Sigmoid colon (tissue), 7 donors: ENCODE results near the gene PLS1. TPM values are rescaled to one million over a fixed set of nuclear protein-coding genes. Genes with fewer than 3 reads are reported as not detected.

Experiments used
- DNase-seq: peaks from one replicate; pipeline ENCODE4 v3.0.0-alpha.2; 2019
- H3K27ac ChIP-seq, 4 donors: fragments of 200-600 bp; sonication (generic); one replicate each; pipeline ENCODE4 v1.5.1; 2016 to 2019; ENCODE audit warnings: mild to moderate bottlenecking in 1 of 4
- H3K27me3 ChIP-seq, 3 donors: fragments of 200-600 bp; sonication (generic); one replicate each; pipeline ENCODE4 v1.5.1; 2019; ENCODE audit warnings: mild to moderate bottlenecking in 1 of 3
- H3K36me3 ChIP-seq, 4 donors: fragments of 200-600 bp; sonication (generic); one replicate each; pipeline ENCODE4 v1.5.1; 2016 to 2019
- H3K4me1 ChIP-seq, 4 donors: fragments of 200-600 bp; sonication (generic); one replicate each; pipeline ENCODE4 v1.5.1; 2017 to 2019
- H3K4me3 ChIP-seq, 4 donors: fragments of 200-600 bp; sonication (generic); one replicate each; pipeline ENCODE4 v1.5.1; 2017 to 2019; ENCODE audit warnings: mild to moderate bottlenecking in 2 of 4, moderate library complexity in 1 of 4
- H3K9me3 ChIP-seq, 4 donors: fragments of 200-600 bp in 3 of 4; sonication (generic) in 3 of 4; one replicate each; pipeline versions ENCODE4 v1.5.1 to v1.6.1; 2013 to 2019
- EP300 ChIP-seq, 4 donors: sonication (generic); formaldehyde crosslinking; IDR thresholded peaks; one replicate each; pipeline ENCODE4 v1.6.1; 2017; ENCODE audit warnings: antibody characterized with exemption in 4 of 4
- POLR2A ChIP-seq, 2 donors: fragments of 450-650 bp; IDR thresholded peaks; one replicate each; pipeline ENCODE4 v1.6.1; 2016; ENCODE audit warnings: antibody characterized with exemption in 2 of 2, mild to moderate bottlenecking in 2 of 2, moderate library complexity in 2 of 2
- POLR2AphosphoS5 ChIP-seq, 4 donors: sonication (generic); formaldehyde crosslinking; IDR thresholded peaks; one replicate each; pipeline ENCODE4 v1.6.1; 2017; ENCODE audit warnings: antibody characterized with exemption in 4 of 4
- WGBS, 2 donors: extraction: QIAGEN DNeasy Blood & Tissue Kit; methylation state at CpG; one replicate each; pipeline ENCODE4 v1.1.7; 2013; 5-methylcytosine and 5-hydroxymethylcytosine counted together
- intact Hi-C: fragments of 100-400 bp; cut with DNase I; formaldehyde crosslinking; loops from one replicate; pipeline ENCODE4 v1.15.1; 2023
- polyA plus RNA-seq, 3 donors: library from polyadenylated mRNA; stranded (reverse); fragments of 200-250 nt; gene quantifications; one replicate each; pipeline ENCODE4 v1.2.3, GENCODE V29; 2013
- total RNA-seq, 4 donors: library from RNA; depleted of rRNA; stranded (reverse); fragments of >200 nt; gene quantifications; one replicate each; pipeline ENCODE4 v1.1.0, GENCODE V29; 2016
- TF ChIP-seq, protein P1 (sequence below), 4 experiments: fragments of 450-650 bp in 3 of 4; fragments of 200-600 bp in 1 of 4; IDR thresholded peaks; one replicate each; pipeline ENCODE4 v1.5.1; 2016 to 2019; ENCODE audit warnings: antibody characterized with exemption in 4 of 4, mild to moderate bottlenecking in 3 of 4, moderate library complexity in 2 of 4
- donor health status: healthy with polysubstance abuse.
- donor health status: Bipolar disorder and iron deficiency.
- donor health status: healthy.

Gene PLS1
- total and polyA plus RNA-seq, 7 donors = 0.55 to 366 (median 1.8) TPM

DNA sequence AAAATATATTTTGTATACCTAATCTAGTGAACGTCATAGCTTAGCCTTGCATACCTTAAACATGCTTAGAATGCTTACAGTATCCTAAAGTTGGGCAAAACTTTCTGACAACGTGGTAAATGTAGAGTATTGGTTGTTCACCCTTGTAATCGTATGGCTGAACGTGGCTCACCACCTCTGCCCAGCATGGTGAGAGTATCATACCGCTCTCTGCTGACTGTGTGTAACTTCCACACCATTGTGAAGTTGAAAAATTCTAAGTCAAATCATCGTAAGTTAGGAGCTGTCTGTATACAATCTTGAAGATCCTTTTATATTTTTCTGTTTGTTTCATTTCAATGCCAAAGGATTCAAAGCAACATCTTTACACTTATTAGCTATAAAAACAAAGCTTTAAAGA is 64.2 kb downstream of the PLS1 start:
- Histone ChIP-seq H3K4me3 (no peak overlapping the region), H3K9me3 (no peaks in the 10 kb centered on the region), H3K4me1 (no peaks in the 10 kb centered on the region), H3K27ac (no peak overlapping the region), H3K27me3 (no peaks in the 10 kb centered on the region), H3K36me3 (no peaks in the 10 kb centered on the region)
- DNase-seq = no peak
- WGBS, 2 donors = 51 to 75% methylated on average over 6 of the region's 6 CpGs
- TF ChIP-seq EP300 (IDR thresholded peaks at IDR 0.05) (no peak), POLR2A (IDR thresholded peaks at IDR 0.05) (no peak), POLR2AphosphoS5 (IDR thresholded peaks at IDR 0.05) (no peak)
- TF ChIP-seq, protein P1, sequence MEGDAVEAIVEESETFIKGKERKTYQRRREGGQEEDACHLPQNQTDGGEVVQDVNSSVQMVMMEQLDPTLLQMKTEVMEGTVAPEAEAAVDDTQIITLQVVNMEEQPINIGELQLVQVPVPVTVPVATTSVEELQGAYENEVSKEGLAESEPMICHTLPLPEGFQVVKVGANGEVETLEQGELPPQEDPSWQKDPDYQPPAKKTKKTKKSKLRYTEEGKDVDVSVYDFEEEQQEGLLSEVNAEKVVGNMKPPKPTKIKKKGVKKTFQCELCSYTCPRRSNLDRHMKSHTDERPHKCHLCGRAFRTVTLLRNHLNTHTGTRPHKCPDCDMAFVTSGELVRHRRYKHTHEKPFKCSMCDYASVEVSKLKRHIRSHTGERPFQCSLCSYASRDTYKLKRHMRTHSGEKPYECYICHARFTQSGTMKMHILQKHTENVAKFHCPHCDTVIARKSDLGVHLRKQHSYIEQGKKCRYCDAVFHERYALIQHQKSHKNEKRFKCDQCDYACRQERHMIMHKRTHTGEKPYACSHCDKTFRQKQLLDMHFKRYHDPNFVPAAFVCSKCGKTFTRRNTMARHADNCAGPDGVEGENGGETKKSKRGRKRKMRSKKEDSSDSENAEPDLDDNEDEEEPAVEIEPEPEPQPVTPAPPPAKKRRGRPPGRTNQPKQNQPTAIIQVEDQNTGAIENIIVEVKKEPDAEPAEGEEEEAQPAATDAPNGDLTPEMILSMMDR (IDR thresholded peaks at IDR 0.05) = no peak
- intact Hi-C loops = no loop called here

DNA sequence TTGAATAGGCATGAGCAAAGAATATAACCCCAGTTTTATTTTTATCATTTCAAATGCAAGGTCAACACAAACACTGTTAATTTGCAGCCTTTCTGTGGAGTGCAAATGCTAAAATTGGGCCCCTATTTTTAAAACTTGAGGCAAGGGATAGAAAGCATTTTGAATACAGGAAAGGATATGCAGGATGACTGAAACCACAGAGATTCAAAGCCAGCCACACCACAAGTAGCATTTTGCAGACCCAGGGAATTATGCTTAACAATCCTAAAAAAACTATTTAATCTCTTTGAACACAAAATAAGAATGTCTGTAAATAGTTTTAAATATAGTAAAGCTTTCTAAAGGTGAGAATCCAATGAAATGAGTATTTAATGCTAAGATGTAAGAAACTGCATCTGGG is 64.7 kb downstream of the PLS1 start:
- H3K36me3 ChIP-seq = no peaks in the 10 kb centered on the region
- H3K4me3 ChIP-seq = no peak overlapping the region
- no peak overlapping the region for H3K27ac ChIP-seq
- no peaks in the 10 kb centered on the region for H3K9me3 ChIP-seq
- intact Hi-C loops = no loop called here
- TF ChIP-seq POLR2A (IDR thresholded peaks at IDR 0.05) = no peak
- no peak for TF ChIP-seq EP300 (IDR thresholded peaks at IDR 0.05)
- TF ChIP-seq POLR2AphosphoS5 (IDR thresholded peaks at IDR 0.05) = no peak
- TF ChIP-seq, protein P1 (IDR thresholded peaks at IDR 0.05) = no peak
- H3K27me3 ChIP-seq = no peaks in the 10 kb centered on the region
- H3K4me1 ChIP-seq = no peaks in the 10 kb centered on the region
- no peak for DNase-seq

DNA sequence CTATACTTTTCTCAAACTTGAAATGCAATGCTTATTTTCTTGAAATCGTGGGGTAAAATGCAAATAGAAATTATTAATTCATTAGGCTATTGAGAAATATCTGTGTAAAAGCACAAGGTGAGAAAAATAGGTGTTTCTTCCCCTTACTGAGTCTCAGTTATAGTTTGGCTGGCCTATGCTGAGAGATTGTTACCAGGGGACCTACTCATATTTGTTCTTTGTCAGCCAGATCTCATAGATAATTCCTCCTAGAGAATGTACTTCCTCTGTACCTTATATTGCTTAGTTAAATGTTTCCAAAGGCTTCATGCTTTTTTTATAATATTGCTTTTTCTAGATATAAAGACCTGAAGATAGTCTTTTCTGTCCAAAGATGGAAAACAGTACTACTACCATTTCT is 67.7 kb downstream of the PLS1 start:
- Histone ChIP-seq H3K36me3 (no peaks in the 10 kb centered on the region), H3K27ac (no peak overlapping the region), H3K27me3 (no peaks in the 10 kb centered on the region), H3K4me3 (no peak overlapping the region), H3K4me1 (no peaks in the 10 kb centered on the region), H3K9me3 (no peaks in the 10 kb centered on the region)
- 21 to 67% methylated on average over 1 of the region's 1 CpG for whole genome bisulfite sequencing, 2 donors
- intact Hi-C loops = no loop called here
- no peak for DNase-seq
- TF ChIP-seq EP300 (IDR thresholded peaks at IDR 0.05) = no peak
- TF ChIP-seq POLR2AphosphoS5 (IDR thresholded peaks at IDR 0.05) = no peak
- TF ChIP-seq, protein P1 (IDR thresholded peaks at IDR 0.05) = no peak
- TF ChIP-seq POLR2A (IDR thresholded peaks at IDR 0.05) = no peak

DNA sequence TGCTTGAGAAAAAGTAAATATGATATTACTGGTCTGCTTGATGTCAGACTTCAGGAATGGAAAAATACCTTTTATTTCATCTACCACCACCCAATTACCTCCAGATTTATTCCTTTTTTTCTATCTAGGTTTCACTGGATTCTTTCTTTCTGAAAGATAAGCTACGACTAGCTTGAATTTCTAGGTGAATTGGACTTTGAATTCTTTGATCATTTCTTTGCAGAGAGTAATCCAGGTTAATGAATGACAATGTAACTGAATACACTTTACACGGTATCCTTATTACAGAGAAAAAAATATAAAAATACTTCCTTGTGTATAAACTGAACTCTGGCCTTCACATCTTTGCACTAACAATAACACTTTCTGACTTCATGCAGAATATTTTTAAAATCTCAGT is 68.1 kb downstream of the PLS1 start:
- 15 to 64% methylated on average over 2 of the region's 2 CpGs for WGBS, 2 donors
- H3K9me3 ChIP-seq = no peaks in the 10 kb centered on the region
- H3K36me3 ChIP-seq = no peaks in the 10 kb centered on the region
- DNase-seq = no peak
- H3K4me3 ChIP-seq = no peak overlapping the region
- no peak overlapping the region for H3K27ac ChIP-seq
- TF ChIP-seq POLR2AphosphoS5 (IDR thresholded peaks at IDR 0.05) (no peak), EP300 (IDR thresholded peaks at IDR 0.05) (no peak), POLR2A (IDR thresholded peaks at IDR 0.05) (no peak)
- TF ChIP-seq, protein P1 (IDR thresholded peaks at IDR 0.05) = no peak
- intact Hi-C loops = no loop called here
- no peaks in the 10 kb centered on the region for H3K27me3 ChIP-seq
- no peaks in the 10 kb centered on the region for H3K4me1 ChIP-seq

DNA sequence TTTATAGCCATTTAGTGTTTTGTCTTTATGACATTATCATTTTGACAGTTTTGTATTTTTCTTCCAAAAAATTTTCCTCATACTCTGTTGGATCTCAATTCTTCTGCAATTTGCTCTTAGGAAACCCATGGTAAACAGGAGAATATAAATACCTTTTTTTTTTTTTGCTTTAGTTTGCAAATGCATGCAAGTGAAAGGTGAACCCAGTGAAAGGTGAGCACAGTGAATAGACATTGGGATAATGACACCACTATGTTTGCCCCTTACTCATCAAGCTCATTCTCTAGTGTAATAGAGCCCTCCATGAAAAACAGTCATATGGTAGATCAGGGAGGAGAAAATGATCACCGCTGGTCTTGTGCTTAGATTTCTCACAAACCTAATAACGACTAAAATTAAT is 68.6 kb downstream of the PLS1 start:
- H3K27ac ChIP-seq = no peak overlapping the region
- no peak for DNase-seq

More for the DNA sequence above, 68.6 kb downstream of the PLS1 start:
- no peaks in the 10 kb centered on the region for H3K9me3 ChIP-seq
- TF ChIP-seq EP300 (IDR thresholded peaks at IDR 0.05) (no peak), POLR2A (IDR thresholded peaks at IDR 0.05) (no peak), POLR2AphosphoS5 (IDR thresholded peaks at IDR 0.05) (no peak)
- TF ChIP-seq, protein P1 (IDR thresholded peaks at IDR 0.05) = no peak
- no peaks in the 10 kb centered on the region for H3K36me3 ChIP-seq
- intact Hi-C loops = no loop called here
- H3K4me3 ChIP-seq = no peak overlapping the region
- WGBS, 2 donors = 60 to 73% methylated on average over 2 of the region's 2 CpGs
- no peaks in the 10 kb centered on the region for H3K27me3 ChIP-seq
- no peaks in the 10 kb centered on the region for H3K4me1 ChIP-seq
